HG02981 (cell line): ENCODE data around the gene DCP1A.
"Not testable (repeated sequence)": the region's sequence is repeated elsewhere in the genome, so short reads cannot be mapped to it uniquely, and the experiment has no call there.

Experiments used
- ATAC-seq: cut with Tn5 transposase; IDR thresholded peaks from one replicate; pipeline ENCODE4 v1.9.1; 2021; ENCODE audit warnings: mild to moderate bottlenecking, moderate library complexity; ENCODE audit not compliant: unreplicated experiment

Gene DCP1A

GRCh38 chr3:53269193-53269592 is 78.2 kb downstream of the DCP1A start:
- ATAC-seq, result not testable (repeated sequence)

GRCh38 chr3:53267766-53268165 is 79.6 kb downstream of the DCP1A start:
- ATAC-seq, result no peak

GRCh38 chr3:53264718-53265117 is 82.6 kb downstream of the DCP1A start:
- ATAC-seq, result no peak

- ATAC-seq, result no peak
These were observed 83.4 kb downstream of the DCP1A start for GRCh38 chr3:53263907-53264306.

GRCh38 chr3:53261712-53262111 is 85.6 kb downstream of the DCP1A start:
- ATAC-seq, result no peak

GRCh38 chr3:53260286-53260785 is 87.0 kb downstream of the DCP1A start:
- no peak for ATAC-seq

GRCh38 chr3:53259427-53260259 is 87.7 kb downstream of the DCP1A start:
- no peak for ATAC-seq

- no peak for ATAC-seq
These were observed 88.5 kb downstream of the DCP1A start for GRCh38 chr3:53258600-53259426.

GRCh38 chr3:53257465-53257864 is 89.9 kb downstream of the DCP1A start:
- no peak for ATAC-seq

GRCh38 chr3:53256704-53257055 is 90.7 kb downstream of the DCP1A start:
- no peak for ATAC-seq

- ATAC-seq, result peak; percentile 54
These were observed 91.3 kb downstream of the DCP1A start, which contains the start of gene TKT for GRCh38 chr3:53255775-53256703. Gene TKT, minus strand, starts transcription at chr3:53256022. Its CDS starts 80 bp downstream, at chr3:53255942.

- peak; percentile 35 for ATAC-seq
These were observed 91.9 kb downstream of the DCP1A start for GRCh38 chr3:53255423-53255774.

GRCh38 chr3:53254509-53255422 is 92.6 kb downstream of the DCP1A start:
- ATAC-seq, result peak; percentile 57

GRCh38 chr3:53253707-53254508 is 93.4 kb downstream of the DCP1A start:
- ATAC-seq, result no peak

- not testable (repeated sequence) for ATAC-seq
These were observed 94.4 kb downstream of the DCP1A start for GRCh38 chr3:53252947-53253322.

GRCh38 chr3:53252096-53252946 is 95.0 kb downstream of the DCP1A start:
- ATAC-seq, result no peak

- no peak for ATAC-seq
These were observed 96.3 kb downstream of the DCP1A start for GRCh38 chr3:53250881-53251605.
